ENCODE measurements around the gene KLHL42. TPM values are rescaled to one million over a fixed set of nuclear protein-coding genes. Genes with fewer than 3 reads are reported as not detected.

The KLHL42 gene
- total and polyA plus RNA-seq, 9 of the 15 experiments (the other 6 are each of a cell fraction or from before 2014, with no cell fraction given), result 1.5 to 11.8 (median 9.6) TPM

DNA sequence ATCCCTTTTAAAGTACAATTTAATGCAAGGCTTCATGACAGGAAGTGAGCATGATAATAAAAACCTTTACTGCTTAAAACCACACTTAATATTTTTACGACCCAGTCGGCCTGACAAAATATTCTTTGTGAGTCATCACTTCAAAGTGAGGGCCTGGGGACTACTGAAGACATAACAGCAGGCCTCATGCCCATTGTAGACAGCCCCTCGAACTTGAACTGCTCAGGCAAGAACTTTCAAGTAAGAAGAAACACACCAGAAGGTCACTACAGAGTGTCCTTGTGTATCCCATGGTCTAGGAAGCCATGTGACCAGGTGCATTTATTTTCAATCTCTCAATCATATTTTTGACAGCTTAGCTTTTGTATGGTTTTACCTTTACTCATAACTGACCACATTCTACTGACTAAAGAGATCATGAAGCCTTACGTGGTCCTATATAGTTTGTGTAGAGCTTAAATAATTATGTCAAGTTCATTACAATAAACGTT lies 61.4 kb downstream of the KLHL42 start (continued):
- TF ChIP-seq ZNF263 (CRISPR knock-in tag; IDR thresholded peaks at IDR 0.05; ENCODE audit: borderline replicate concordance) (no peak), BCOR (IDR thresholded peaks at IDR 0.05) (no peak), GATAD2A (IDR thresholded peaks at IDR 0.05) (no peak), U2AF1 (optimal IDR thresholded peaks at IDR 0.05; ENCODE audit: low read depth, low read length) (no peak), ZNF561 (CRISPR knock-in tag; conservative IDR thresholded peaks at IDR 0.05) (no peak), MGA (IDR thresholded peaks at IDR 0.05) (peak; percentile 51), HSF4 (CRISPR knock-in tag; IDR thresholded peaks at IDR 0.05; ENCODE audit: borderline replicate concordance) (no peak), DMBX1 (CRISPR knock-in tag; IDR thresholded peaks at IDR 0.05; ENCODE audit: borderline replicate concordance) (0 out of 2 replicates have a peak, but pooled peaks have one; percentile 49), IRF2 (CRISPR knock-in tag; IDR thresholded peaks at IDR 0.05) (no peak)

Data from K562 (cell line).